Activated CD4-positive, alpha-beta T cell treated with anti-CD3 and anti-CD28 coated beads for 48 hours (primary cell): ENCODE results near the gene DNMT1.

Experiments used
- DNase-seq: peaks from one replicate; pipeline ENCODE4 v3.0.0-alpha.2; 2020

Gene DNMT1

GRCh38 chr19:10112037-10112761, 82.6 kb downstream of the DNMT1 start:
- DNase-seq: peak; percentile 76

- DNase-seq: peak; percentile 73
These were observed 83.3 kb downstream of the DNMT1 start, which contains the start of gene P2RY11 for GRCh38 chr19:10111405-10111811. P2RY11 (plus strand) TSS chr19:10111693; CDS start chr19:10111722, 29 bp downstream.

GRCh38 chr19:10110972-10111317, 83.8 kb downstream of the DNMT1 start:
- no peak for DNase-seq

- DNase-seq: peak; percentile 28
These were observed 84.4 kb downstream of the DNMT1 start for GRCh38 chr19:10110076-10110971.

- DNase-seq: no peak
These were observed 85.2 kb downstream of the DNMT1 start for GRCh38 chr19:10109528-10109927.

- no peak for DNase-seq
These were observed 86.9 kb downstream of the DNMT1 start for GRCh38 chr19:10107817-10108367.

- DNase-seq: no peak
These were observed 87.5 kb downstream of the DNMT1 start for GRCh38 chr19:10107254-10107653.

- DNase-seq: peak; percentile 99
These were observed 88.4 kb downstream of the DNMT1 start, which contains the start of gene PPAN for GRCh38 chr19:10106100-10106936. PPAN (plus strand) TSS chr19:10106362; CDS start chr19:10106395, 33 bp downstream.

- DNase-seq: peak; percentile 91
These were observed 89.1 kb downstream of the DNMT1 start for GRCh38 chr19:10105509-10106099.

GRCh38 chr19:10104665-10105508, 89.9 kb downstream of the DNMT1 start:
- DNase-seq: peak; percentile 84

- no peak for DNase-seq
These were observed 90.6 kb downstream of the DNMT1 start for GRCh38 chr19:10104130-10104513.

GRCh38 chr19:10102787-10103236, 91.9 kb downstream of the DNMT1 start:
- no peak for DNase-seq

GRCh38 chr19:10100163-10100785, 94.5 kb downstream of the DNMT1 start:
- no peak for DNase-seq

GRCh38 chr19:10096615-10096963, 98.2 kb downstream of the DNMT1 start:
- no peak for DNase-seq

GRCh38 chr19:10095948-10096614, 98.7 kb downstream of the DNMT1 start:
- peak; percentile 91 for DNase-seq

GRCh38 chr19:10095622-10095947, 99.2 kb downstream of the DNMT1 start:
- DNase-seq: no peak

GRCh38 chr19:10093295-10094186, 101.2 kb downstream of the DNMT1 start:
- DNase-seq: no peak

- no peak for DNase-seq
These were observed 102.0 kb downstream of the DNMT1 start for GRCh38 chr19:10092648-10093294.
